Mesodermal cell (in vitro differentiated cells): ENCODE measurements around the gene BRF1.

Experiments used
- H3K27ac ChIP-seq: 2 replicates; pipeline ENCODE4 v1.7.0; 2013; ENCODE audit warnings: mild to moderate bottlenecking, low read depth, low read length, moderate library complexity; ENCODE audit not compliant: severe bottlenecking
- H3K36me3 ChIP-seq: 2 replicates; pipeline ENCODE4 v1.7.1; 2013; ENCODE audit warnings: mild to moderate bottlenecking, low read length, moderate library complexity; ENCODE audit not compliant: control insufficient read depth, insufficient read depth
- H3K4me1 ChIP-seq: one replicate; pipeline ENCODE4 v1.7.1; 2013; ENCODE audit warnings: mild to moderate bottlenecking, low read length; ENCODE audit not compliant: insufficient read depth, control insufficient read depth, poor library complexity, severe bottlenecking
- H3K4me3 ChIP-seq: 2 replicates; pipeline ENCODE4 v1.7.0; 2013; ENCODE audit warnings: low read length, control low read depth, mild to moderate bottlenecking; ENCODE audit not compliant: insufficient read depth, poor library complexity, severe bottlenecking; ENCODE audit errors: extremely low read depth
- H3K9me3 ChIP-seq: 2 replicates; pipeline ENCODE4 v1.7.1; 2013; ENCODE audit warnings: mild to moderate bottlenecking, low read length, moderate library complexity; ENCODE audit not compliant: control insufficient read depth
- WGBS, 2 experiments: methylation state at CpG; one replicate each; pipeline ENCODE4 v1.1.5; 2013; ENCODE audit warnings: missing lambda C conversion rate in 2 of 2; ENCODE audit not compliant: insufficient coverage in 2 of 2; 5-methylcytosine and 5-hydroxymethylcytosine counted together

Gene BRF1

DNA sequence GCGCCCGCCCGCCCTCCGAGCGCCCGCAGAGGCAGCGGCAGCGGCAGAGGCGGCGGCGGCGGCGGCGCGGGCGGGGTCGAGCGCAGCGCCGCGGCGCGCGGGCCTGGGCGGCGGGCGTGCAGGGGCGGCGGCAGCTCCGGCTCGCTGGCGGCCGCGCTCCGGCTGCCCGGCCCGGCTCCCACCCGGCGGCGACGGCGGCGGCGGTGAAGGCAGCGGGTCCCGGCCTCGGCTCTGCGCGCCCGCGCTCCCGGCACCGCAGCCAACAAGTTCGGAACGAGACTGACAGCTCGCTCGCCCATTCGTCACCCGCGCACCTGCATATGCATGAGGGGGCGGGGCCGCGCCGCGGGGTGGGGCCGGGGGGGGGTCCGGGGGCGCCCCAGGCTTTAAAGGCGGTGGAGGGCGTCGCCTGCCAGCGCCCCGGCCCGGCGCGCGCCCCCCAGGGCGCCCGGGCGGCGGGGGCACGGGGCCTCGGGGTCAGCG is 132.3 kb downstream of the BRF1 start, which contains the start of gene JAG2:
TSS of gene JAG2 (minus strand) at position 281 of the 483 bp plus-strand sequence. CDS start 356 bp downstream, outside the sequence.
- H3K27ac ChIP-seq: no peak within 1 kb of the TSS
- 1% methylated on average over 22 to 43 of the region's 84 CpGs for WGBS, 2 experiments

DNA sequence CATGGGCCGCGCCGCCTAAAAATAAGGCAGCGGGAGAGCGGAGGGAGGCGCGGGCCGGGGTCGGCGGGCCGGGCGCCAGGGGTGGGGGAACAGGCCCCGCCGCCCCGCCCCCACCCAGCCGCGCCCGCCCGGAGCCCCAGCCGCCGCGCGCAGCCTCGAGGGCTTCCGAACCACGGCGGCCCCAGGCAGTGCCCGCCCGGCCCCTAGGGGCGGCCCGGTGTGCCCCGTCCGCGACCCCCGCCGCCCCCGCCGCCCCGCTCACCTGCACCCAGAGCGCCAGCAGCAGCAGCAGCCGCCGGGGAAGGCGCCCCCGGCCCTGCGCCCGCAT is 132.7 kb downstream of the BRF1 start:
- H3K4me1 ChIP-seq: peaks cover 7% of the 10 kb centered on the region
- H3K36me3 ChIP-seq: no peaks in the 10 kb centered on the region
- H3K9me3 ChIP-seq: no peaks in the 10 kb centered on the region
- peak overlapping the region; percentile 34 for H3K4me3 ChIP-seq
- 0% methylated on average over 6 of the region's 46 CpGs; no CpG with 5 or more reads in 1 of the 2 experiments for WGBS, 2 experiments
- no peak overlapping the region for H3K27ac ChIP-seq

More for the DNA sequence above, 132.3 kb downstream of the BRF1 start, which contains the start of gene JAG2:
- Histone ChIP-seq H3K9me3 (no peaks in the 10 kb centered on the region), H3K4me1 (peaks cover 7% of the 10 kb centered on the region), H3K36me3 (no peaks in the 10 kb centered on the region), H3K4me3 (peak within 1 kb of the TSS; percentile 34)

DNA sequence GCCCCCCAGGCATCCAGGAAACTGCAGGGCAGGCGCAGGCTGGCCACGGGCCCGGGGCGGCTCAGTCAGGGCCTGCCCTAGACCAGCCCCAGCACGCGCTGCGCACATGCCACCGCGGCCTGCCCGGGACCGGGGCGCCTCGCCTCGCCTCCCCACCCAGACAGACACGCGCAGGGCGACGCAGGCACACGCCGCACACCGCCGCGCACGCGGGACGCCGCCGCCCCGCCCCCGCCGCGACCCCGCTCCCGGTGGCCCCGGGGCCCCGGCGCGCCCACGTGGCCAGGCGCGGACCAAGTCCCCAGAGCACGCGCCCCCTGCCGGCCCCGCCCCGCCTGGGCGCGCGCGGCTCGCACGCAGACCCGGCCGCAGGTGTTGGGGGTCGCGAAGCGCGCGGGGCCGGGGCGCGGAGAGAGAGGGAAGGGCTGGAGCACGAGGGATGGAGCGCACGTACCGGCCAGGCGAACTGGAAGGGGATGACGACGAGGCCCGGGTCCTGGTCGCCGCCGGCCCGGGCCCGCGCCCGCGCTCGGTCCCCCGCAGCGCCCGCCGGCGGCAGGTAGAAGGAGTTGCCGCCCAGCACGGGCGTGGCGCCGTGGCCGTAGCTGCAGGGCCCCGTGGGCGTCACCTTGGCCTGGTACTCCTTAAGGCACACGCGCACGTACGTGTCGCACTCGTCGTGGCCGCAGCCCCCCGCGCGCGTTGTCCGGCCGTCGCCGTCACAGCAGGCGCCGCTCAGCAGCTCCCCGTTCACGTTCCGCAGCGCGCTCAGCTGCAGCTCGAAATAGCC is 133.3 kb downstream of the BRF1 start:
- Histone ChIP-seq H3K4me3 (peak overlapping the region; percentile 34), H3K27ac (no peak overlapping the region), H3K9me3 (no peaks in the 10 kb centered on the region), H3K36me3 (no peaks in the 10 kb centered on the region), H3K4me1 (peaks cover 7% of the 10 kb centered on the region)
- WGBS, 2 experiments: 7 to 9% methylated on average over 80 to 99 of the region's 116 CpGs

DNA sequence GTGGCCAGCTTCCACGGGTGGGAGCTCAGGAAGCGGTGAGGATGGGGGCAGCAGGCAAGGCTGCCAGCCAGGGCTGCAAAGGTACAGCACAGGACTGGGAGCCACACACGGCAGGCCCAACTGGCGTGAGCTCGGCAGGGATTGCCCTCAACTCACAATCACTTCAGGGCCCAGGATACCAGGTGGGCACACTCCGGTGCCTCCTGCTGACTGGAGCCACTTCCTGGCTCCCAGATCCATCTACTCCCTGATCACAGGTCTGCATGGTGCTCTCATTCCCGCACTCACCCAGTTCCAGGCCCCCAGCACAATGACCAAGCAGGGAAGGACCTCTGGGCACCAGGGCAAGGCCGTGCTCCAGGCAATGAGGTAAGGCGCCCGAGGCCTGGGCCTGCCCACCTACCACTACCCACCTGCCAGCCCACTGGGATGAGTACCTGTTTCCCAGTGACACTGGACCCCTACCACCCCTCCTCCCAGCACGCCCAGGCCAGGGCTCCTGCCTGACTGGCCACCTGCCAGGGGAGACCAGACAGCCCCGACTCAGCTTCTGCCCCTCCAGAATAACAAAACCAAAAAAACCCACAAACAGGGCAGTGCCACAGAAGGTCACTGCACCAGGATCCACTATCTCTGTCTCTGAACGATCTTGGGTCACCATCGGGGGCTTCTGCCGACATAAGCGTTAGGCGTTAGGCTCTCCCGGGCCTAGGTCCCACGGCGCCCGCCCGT is 134.1 kb downstream of the BRF1 start:
- Histone ChIP-seq H3K9me3 (no peaks in the 10 kb centered on the region), H3K36me3 (no peaks in the 10 kb centered on the region), H3K27ac (no peak overlapping the region), H3K4me1 (peaks cover 7% of the 10 kb centered on the region), H3K4me3 (no peak overlapping the region)
- 84% methylated on average over 18 to 20 of the region's 22 CpGs for WGBS, 2 experiments

DNA sequence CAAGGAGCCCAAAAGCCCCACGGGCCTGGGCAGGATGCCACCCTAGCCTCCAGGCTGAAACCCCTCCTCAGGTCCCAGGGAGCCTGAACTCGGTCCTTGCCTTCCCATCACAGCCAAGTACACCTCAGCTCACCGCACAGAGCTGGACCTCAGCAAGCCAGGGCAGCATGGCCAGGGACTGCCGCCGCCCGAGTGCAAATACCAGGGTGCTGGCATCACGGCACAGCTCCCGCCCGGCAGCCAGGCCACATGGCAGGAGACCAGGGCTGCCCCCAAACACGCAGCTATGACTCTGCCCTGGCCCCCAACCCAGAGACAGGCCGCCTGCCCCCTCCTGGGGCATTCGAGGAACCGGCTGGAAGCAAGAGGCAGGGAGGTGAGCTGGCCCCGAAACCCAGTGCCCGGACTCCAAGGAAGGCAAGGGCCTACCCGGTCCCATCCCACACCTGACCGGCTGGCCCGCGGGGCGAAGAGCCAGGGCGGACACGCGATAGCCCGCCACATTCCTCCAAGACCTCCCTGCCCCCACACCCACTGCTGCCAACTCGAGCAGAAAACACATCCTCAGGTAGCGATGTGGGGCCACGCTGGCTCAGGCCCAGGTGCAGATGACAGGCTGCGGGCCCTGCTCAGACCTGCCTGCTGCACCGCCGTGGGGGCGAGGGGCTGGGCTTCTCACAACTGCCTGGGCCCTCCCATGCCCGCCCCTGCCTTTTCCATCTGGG is 134.9 kb downstream of the BRF1 start:
- no peaks in the 10 kb centered on the region for H3K36me3 ChIP-seq

DNA sequence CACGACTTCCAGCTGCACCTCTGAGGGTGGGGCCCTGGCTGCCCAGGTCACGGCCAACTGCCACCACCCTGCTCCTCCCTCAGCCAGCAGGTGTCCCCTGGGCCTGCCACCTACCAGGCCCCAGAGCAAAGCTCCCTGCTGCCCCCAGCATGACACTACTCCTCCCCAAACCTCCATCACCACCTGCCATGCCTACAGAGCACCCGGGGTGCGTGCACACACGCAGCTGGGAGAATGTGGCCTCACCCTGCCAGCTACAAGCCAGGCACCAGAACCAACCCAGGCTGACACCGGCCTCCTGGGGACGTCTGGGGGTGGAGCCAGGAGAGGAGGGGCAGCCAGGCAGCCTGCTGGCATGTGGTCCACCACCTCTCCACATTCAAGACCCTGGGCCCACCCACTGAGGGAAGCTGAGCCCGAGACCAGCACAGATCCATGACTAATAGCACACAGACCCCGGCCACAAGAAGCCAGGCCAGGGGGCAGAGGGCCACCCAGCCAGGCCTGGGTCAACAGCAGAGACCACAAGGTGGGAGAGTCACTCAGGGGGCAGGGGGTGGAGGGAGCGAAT is 135.6 kb downstream of the BRF1 start:
- H3K4me3 ChIP-seq: no peak overlapping the region
- WGBS, 2 experiments: 58 to 72% methylated on average over 2 to 5 of the region's 10 CpGs
- no peaks in the 10 kb centered on the region for H3K9me3 ChIP-seq
- H3K4me1 ChIP-seq: no peaks in the 10 kb centered on the region
- H3K27ac ChIP-seq: no peak overlapping the region
- H3K36me3 ChIP-seq: no peaks in the 10 kb centered on the region

More for the DNA sequence above, 134.9 kb downstream of the BRF1 start:
- Histone ChIP-seq H3K27ac (no peak overlapping the region), H3K4me1 (peaks cover 7% of the 10 kb centered on the region), H3K4me3 (no peak overlapping the region), H3K9me3 (no peaks in the 10 kb centered on the region)
- WGBS, 2 experiments: 95% methylated on average over 21 to 30 of the region's 32 CpGs

DNA sequence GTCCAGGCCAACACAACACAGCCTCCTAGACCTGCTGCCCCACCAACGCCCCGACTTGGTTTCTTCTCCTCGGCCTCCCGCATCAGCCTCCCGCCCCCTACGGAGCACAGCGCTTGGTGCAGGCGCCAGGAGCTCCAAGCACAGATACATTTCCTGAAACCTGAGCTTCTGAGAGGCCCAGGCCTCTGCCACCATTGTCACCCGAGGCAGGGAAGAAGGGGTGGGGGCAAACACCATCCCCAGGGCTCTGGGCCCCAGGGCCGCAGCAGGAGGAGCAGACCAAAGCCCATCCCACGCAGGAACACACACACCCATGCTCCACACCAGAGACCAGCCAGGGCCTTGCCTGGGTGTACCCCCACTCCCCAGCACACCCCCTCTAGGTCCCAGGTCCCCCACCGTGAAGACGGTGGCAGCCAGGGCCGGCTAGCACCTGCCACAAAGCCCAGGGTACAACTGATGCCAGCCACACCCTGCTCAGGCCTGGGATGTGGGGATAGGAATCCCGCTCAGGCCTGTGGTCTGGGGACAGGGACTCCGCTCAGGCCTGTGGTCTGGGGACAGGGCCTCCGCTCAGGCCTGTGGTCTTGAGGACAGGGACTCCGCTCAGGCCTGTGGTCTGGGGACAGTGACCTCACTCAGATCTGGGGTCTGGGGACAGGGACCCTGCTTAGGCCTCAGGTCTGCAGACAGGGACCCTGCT is 137.6 kb downstream of the BRF1 start:
- Histone ChIP-seq H3K9me3 (no peaks in the 10 kb centered on the region), H3K4me1 (no peaks in the 10 kb centered on the region), H3K27ac (no peak overlapping the region), H3K36me3 (no peaks in the 10 kb centered on the region), H3K4me3 (no peak overlapping the region)
- WGBS, 2 experiments: 85 to 88% methylated on average over 14 to 16 of the region's 18 CpGs

DNA sequence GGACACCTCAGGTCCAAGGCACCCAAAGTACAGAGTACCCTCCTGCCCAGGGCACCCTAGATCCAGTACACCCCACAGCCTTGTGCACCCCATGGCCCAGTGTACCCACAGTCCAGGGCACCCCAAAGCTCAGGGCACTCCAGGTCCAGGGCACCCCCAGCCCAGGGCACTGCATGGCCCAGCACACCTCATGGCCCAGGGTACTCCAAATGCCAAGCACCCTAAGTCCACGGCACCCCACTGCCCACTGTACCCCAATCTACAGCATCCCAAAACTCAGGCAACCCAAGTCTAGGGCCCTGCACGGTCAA is 138.2 kb downstream of the BRF1 start:
- H3K4me1 ChIP-seq: no peaks in the 10 kb centered on the region
- H3K9me3 ChIP-seq: no peaks in the 10 kb centered on the region
- no peak overlapping the region for H3K4me3 ChIP-seq
- no peaks in the 10 kb centered on the region for H3K36me3 ChIP-seq
- no peak overlapping the region for H3K27ac ChIP-seq
- 87% methylated on average over 2 of the region's 2 CpGs; no CpG with 5 or more reads in 1 of the 2 experiments for WGBS, 2 experiments

DNA sequence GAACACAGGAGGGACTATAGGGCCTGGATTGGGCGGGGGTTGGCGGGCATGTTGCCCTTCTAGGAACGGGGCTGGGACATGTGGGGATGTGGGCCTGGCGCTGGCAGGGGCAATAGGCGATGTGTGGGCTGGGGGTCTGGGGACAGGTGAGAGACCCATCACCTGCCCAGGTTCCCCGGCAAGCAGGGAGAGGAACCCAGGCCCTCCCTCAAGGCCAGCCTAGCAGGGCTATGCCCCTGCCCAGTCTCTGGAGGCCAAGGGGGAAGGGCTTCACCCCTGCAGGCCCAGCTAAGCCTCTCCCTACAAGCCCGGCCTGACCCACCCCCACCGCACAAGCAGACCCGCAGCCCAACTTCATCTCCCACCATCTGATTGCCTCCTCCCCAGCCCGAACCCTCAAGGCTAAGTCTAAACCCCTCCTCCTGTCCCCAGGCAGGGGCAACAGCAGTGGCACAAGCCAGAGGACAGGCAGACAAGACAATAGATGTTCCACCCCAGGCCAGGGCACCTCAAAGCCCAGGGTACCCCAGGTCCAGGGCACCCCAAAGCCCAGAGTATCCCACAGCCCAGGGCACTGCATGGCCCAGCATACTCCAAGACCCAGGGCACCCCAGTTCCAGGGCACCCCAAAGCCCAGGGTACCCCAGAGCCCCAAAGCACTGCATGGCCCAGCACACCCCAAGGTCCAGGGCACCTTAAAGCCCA is 138.7 kb downstream of the BRF1 start:
- H3K27ac ChIP-seq: no peak overlapping the region
- H3K36me3 ChIP-seq: no peaks in the 10 kb centered on the region
- no peaks in the 10 kb centered on the region for H3K9me3 ChIP-seq
- no peak overlapping the region for H3K4me3 ChIP-seq
- H3K4me1 ChIP-seq: no peaks in the 10 kb centered on the region
- WGBS, 2 experiments: 89 to 95% methylated on average over 7 to 8 of the region's 10 CpGs
